ENCODE results near the gene ANXA8.

Gene ANXA8

DNA sequence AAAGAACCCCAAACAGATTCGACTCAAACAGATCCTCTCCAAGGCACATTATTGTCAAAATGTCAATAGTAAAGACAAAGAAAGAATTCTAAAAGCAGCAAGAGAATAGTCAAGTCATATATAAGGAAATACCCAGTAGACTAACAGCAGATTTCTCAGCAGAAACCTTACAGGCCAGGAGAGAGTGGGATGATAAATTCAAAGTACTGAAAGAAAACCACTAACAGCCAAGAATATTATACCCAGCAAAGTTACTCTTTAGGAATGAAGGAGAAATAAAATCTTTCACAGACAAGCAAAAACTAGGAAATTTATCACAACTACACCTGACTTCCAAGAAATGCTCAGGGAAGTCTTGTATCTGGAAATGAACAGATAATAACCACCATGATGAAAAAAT is 38.2 kb downstream of the ANXA8 start:
- DNase-seq = no peak

DNA sequence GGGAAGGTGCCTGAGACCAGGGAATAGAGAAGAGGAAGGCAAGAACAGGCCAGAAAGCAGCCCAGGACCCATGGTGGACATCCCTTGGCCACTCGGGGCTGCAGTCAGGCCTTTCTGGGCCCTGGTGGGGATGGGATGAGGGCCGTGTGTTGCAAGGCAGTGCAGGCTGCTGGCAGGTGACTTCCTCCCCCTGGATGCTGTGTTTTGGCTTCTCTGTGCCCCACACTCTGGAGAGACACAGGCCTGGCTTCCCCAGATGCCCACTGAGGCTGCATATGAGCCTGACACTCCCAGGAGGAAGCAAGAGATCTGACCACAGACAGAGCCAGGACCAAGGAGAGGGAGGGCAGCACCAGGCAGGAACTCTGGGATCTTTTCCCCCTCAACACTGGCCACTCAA is 39.9 kb downstream of the ANXA8 start:
- no peak for DNase-seq

DNA sequence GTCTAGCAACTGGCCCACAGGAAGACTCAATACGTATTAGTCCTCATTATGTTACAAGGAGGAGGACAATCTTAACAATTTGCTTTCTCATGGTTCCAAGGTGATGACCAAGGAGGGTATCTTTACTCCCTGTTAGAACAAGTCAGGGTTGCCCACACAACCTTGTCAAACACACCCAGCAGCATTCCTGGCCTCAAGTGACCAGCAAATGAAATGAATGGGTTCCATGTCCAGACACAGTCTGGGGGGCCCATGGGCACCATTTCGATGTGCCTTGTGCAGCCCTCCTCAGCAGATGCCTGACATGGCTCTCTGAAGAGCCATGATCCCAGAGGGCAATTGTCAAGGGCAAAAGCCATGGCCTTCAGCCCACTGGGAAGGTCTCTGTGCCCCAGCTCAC is 40.8 kb downstream of the ANXA8 start:
- DNase-seq = no peak

DNA sequence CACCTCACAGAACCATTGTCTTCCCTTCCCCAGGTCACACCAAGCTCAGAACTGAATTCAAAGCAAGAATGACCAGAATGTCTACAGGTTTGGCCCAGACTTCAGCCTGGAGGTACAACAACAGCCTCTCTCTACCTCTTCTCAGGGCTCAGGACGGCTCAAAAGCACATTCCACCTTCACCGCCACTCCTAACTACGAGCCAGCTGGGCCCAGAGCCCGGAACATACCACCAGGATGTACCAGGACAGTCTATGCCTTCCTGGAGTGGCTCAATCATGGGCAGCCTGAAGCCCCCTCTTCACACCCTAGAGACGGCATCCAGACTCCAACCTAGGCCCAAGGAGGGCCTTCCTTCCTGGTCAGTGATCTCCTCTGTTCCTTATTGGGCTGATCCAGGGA is 41.6 kb downstream of the ANXA8 start:
- no peak for DNase-seq

- DNase-seq = no peak
Measured at GRCh38 chr10:47441938-47442337, 42.0 kb downstream of the ANXA8 start.

DNA sequence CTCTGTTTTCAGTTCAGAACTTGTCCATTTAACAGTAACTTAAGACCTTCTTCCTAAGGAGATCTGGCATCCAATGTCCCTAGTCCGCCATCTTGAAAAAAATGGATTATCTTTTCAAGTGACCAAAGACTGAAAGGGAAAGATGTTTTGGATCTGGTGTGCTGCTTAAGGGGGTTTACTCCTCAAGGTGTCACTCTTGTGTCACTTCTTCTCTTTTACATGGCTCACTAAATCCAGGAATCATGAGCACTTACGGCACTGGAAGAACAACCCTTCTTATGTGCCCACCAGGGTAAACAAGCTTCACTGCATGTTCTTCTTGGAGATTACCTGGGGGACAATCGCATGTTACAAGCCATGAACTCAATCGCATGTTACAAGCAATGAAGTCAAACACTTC is 43.7 kb downstream of the ANXA8 start:
- DNase-seq = no peak

DNA sequence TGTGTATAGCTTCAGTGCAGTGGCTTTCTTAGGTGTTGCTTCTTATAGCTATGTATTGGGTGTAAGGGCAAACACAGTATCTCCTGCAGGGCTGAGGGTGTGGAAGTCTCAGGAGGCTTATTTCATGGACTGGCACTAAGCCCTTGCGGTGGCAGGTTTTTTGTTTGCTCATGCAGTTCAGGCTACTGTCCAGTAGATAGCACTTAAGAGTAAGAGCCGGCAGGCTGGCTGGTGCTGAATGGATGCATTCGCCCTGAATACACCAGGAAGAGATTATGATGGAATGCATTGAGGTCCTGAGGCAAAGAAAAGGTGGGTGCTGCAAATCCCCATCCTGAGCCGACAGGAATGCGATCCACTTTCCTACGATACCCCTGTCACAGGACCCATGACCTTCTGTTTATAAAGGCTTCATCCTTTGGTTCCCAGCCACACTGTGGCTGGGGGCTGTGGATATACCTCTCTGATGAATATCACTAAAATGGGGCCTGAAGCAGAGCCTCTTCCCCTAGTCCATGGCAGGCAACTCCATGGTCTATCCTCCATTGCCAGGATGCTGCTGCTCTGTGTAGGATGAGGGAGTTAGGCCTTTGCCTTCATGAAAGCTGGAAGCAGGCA is 44.9 kb downstream of the ANXA8 start:
- DNase-seq = peak; percentile 50

- no peak for DNase-seq
Measured at GRCh38 chr10:47435081-47435480, 48.8 kb downstream of the ANXA8 start.

- no peak for DNase-seq
Measured at GRCh38 chr10:47425813-47426419, 58.0 kb downstream of the ANXA8 start.

DNA sequence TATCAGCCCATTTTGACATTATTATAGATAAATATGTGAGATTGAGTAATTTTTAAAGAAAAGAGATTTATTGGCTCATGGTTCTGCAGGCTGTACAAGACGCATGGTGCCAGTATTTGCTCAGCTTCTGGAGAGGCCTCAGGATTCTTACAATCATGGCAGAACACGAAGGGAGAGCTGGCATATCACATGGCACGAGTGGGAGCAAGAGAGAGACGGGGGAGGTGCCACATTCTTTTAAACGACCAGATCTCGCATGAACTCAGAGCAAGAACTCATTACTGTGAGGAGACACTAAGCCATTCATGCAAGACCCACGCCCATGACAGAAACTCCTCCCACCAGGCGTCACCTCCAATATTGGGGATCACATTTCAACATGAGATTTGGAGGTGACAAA is 59.7 kb downstream of the ANXA8 start:
- no peak for DNase-seq

DNA sequence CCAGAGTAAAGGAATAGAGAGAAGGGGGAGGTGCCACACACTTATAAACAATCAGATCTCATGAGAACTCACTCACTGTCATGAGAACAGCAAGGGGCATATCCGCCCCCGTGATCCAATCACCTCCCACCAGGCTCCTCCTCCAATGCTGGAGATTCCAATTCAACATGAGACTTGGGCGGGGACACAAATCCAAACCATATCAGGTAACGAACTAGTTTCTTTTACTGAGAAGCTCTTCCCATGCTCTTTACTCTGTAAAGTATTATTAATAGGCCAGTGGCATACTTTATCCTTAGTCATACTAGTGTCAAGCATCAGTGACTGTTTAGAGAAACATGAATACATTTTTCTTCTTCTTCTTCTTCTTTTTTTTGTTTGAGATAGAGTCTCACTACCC is 60.4 kb downstream of the ANXA8 start:
- no peak for DNase-seq

- DNase-seq = no peak
Measured at GRCh38 chr10:47421057-47421952, 62.6 kb downstream of the ANXA8 start.

DNA sequence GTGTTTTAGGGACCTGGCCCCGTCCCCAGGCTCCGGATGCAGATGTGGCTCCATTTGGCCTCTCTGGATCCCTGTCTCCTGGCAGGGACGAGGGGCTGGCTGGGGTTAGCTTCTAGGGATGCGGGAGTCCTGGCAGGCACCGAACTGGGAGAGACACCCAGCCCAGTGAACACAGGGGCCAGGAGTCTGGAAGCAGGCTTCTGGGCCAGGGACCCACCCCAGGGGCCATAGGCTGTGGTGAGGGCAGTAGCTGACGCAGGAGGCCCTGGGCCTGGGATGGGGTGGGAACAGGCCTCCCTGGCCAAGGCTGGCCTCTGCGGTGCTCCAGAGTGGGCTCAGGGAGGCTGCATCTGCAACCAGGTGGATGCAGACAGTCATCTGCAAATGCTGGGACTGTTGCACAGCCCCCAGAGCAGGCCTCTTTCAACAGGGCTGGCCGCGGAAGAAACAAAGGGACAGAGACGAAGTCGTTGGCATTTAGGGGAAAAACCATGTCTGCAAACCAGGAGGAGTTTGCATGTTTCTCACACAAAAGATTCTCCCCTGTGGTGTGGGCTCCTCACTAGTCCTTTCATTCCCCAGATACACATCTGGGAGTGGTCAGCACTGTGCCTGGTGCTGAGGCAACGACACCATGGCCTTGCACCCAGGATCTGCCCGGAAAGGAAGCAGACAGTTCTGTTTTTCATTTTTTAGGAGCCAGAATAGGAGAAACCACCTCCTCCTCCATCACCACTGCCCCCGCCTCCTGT is 63.4 kb downstream of the ANXA8 start:
- no peak for DNase-seq

DNA sequence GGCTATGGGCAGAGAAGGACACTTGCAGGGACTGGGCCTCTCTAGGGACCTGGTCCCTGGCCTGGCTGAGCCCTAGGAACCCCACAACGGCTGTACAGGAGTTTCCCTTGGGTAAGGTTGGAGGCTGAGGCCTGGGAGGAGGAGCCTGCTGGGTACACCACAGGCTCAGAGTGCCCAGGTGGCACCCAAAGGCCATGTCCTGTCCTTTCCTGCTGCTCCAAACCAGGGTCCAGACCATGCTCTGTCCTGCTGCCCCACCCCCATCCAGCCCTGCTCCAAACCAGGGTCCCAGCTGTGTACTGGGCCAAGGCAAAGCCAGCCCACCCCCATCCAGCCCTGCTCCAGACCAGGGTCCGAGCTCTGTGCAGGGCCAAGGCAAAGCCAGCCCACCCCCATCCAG is 64.5 kb downstream of the ANXA8 start:
- DNase-seq = no peak

DNA sequence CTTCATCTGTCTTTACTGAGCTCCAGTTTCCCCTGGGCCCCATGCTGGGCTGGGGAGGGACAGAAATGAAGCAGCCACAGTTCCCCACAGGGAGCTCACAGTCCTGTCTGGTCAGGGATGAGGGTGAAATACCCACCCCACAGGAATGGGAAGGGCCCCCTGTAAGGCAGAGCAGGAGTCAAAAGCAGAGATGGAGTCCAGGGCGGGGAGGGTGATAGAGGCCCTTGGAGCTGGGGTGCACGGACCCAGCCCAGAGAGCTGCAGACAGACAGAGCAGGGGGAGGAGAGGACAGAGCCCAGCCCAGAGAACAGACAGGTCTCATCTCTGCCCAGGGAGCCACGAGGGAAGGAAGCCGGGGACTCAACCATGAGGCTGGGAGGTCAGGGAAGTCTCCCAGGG is 64.9 kb downstream of the ANXA8 start:
- DNase-seq = no peak

DNA sequence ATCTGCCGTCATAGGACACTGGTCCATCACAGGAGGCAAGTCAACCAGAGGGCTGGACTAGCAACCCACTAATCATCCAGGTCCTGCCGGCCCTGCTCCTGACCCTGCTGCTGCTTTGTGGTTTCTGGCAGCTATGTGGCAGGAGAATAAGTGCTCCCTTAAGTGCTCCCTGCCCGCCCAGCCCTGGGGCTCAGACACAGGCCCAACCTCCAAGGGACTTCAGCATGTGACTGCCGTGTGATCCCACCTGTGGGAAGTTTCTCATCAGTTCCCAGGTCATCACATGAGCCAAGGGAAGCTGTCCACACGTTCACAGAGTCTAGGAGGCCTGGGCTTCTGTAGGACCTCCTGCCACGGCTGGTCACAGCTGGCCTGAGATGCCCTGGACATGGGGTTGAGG is 65.6 kb downstream of the ANXA8 start:
- no peak for DNase-seq

All from hematopoietic multipotent progenitor cell treated with erythropoietin and hydrocortisone succinate and interleukin-3 and kit ligand, for 6 days (in vitro differentiated cells).